NCI-H187 (cell line): ENCODE data around the gene VTCN1.
"Not testable (repeated sequence)": the region's sequence is repeated elsewhere in the genome, so short reads cannot be mapped to it uniquely, and the experiment has no call there.

ENCODE experiments used
- DNase-seq, 2 experiments: peaks; one replicate each; lab custom pipeline; 2025; lab: John Stamatoyannopoulos, UW

VTCN1 gene

DNA sequence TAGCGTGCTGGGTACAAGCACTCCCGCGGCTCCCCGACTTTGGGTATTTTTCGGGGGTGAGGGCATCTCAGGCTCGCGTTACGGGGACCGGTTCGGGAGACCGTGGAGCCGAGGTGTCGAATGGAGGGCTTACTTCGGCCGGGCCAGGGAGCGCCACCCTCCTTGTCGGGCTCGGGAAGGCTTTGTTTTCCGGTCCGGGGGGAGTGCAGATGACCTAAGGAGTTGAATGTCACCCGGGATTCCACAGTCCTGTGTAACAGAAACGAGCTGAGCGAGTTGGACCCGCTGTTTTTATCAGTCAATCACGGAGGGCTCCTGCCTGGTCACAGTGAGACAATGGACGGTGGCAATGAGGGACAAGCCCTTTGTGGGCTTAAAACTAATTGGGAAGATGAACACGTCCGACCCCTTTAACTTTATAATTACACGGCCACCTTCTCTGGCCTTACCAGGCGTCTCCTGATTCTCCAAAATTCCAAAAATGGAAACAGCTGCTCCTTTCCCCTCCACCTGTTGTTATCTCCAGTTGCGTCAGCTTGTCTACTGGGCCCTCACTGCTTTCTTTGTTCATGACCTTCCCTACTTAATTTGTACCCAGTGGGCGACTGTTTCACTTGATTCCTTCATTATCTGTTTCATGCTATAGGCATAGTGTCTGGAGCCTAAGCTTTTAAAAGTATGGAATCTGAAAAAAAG is 88.2 kb downstream of the VTCN1 start:
- DNase-seq = no peak

DNA sequence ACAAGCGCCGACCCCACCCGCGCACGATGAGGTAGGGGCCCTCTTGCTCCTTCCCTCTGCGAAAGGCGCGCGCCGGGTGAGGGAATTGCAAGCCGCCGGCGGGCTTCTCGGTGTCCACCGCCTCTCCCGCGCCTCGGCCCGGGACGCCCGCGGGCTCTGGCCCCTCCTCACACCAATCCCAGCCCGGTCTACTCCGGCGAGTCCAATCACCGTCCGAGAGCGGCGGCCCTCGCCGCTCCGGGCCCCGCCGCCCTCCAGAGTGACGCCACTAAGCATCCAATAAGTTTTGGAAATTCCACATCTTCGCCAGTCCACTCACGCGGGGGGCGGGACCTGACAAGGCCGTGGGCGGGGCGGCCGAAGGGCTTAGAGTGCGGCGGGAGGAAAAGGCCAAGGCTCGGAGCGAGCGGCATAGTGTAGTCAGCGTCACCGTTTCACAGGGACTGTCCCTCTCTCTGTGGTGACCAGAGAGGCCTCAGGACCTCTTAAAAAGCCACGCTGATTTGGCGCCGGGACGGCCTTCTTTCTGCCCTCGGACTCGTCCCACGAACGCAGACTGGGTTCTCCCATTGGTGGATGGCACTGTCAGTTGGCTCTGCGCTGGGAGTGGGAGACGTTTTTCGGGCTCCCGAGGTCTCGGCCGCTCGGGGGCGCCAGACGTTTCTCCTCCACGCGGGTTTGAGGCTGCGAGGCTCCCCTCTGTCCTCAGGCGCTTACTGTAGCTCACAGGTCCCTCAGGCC is 89.0 kb downstream of the VTCN1 start, which contains the start of gene TRIM45:
TSS of gene TRIM45 (minus strand) at position 161 of the 741 bp plus-strand sequence. CDS start 548 bp downstream, outside the sequence.
- peak; percentile 91 to 92 for DNase-seq

DNA sequence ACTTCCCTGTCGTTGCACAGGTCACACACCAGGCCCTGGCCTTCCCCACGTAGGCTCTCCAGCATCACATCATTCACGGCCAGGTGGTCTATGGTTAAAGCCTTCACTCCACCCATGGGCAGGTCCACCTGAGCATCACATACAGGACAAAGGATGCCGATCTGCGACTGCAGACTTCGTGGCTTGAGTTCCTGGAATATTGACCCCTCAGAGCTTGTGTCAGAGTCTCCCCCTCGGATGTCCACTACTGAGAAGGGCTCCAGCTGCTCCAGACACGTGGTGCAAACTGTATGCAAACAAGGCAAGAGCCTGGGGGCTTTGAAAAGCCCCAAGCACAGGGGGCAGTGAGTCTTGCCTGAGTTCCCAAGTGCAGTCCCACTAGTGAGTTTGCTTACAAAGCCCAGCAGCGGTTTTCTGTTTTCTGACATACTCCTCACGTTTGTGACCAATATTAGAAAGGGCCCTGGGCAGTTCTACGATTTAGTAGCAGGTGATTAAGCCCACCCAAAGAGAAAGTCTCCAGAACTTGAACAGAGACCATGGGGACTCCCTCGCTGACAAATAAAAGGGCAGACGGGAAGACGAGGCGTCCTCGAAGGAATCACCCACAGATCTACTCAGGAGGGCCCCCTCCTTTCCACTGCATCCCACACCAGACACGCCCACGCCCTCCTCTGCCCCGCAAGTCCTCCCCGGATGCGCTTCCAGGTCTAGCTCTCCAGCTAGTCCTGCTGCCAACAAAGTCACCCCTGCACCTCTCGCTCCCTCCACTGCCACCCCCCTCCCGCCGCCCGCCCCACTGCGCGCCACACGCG is 89.7 kb downstream of the VTCN1 start:
- DNase-seq = no peak

DNA sequence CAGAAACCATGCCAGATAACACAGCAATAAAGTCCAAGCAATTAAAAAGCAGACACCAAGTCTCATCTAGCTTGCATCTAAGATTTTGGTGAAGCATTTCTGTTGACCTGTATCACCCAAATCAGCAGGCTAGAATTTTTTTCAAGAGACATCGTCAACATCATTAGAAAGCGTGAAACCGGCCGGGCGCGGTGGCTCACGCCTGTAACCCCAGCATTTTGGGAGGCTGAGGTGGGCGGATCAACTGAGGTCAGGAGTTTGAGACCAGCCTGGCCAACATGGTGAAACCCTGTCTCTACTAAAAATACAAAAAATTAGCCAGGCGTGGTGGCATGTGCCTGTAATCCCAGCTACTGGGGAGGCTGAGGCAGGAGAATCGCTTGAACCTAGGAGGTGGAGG is 91.6 kb downstream of the VTCN1 start:
- DNase-seq = not testable (repeated sequence)

DNA sequence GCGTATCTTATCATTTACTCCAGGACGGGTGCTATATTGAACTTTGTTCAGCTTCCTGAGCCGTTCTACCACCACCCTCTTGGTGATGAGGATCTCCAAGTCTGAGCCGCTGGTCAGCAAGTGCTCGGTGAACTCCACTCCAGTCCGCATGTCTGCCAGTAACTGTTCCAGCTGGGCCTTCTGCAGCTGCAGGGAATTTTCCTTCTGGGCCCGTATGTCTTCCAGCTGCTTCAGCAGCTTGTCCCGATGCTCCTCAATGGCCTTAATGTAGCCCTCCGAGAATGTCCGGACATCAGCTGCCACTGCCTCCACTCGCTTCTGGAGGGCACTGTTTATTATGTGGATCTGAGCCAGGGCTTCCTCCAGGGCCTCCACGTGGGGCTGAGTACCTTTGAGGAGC is 92.6 kb downstream of the VTCN1 start:
- no peak for DNase-seq

DNA sequence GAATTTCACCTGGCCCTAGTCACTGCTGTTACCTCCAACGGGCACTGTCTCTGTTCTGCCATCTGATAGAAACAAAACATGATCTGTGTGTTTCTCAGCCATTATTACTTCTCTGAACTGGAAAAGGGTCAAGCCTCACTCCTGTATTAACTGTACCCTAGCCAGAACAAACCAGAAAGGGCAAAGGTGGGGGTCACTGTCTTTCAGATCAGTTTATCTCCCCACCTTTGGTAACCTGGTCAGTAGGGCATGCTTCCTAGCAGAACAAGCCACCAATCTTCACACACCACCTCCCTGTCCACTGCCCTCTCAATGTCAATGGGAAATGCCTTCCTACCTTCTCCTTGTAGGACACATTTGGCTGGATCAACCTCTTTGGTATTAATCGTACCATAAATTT is 93.0 kb downstream of the VTCN1 start:
- DNase-seq = no peak

DNA sequence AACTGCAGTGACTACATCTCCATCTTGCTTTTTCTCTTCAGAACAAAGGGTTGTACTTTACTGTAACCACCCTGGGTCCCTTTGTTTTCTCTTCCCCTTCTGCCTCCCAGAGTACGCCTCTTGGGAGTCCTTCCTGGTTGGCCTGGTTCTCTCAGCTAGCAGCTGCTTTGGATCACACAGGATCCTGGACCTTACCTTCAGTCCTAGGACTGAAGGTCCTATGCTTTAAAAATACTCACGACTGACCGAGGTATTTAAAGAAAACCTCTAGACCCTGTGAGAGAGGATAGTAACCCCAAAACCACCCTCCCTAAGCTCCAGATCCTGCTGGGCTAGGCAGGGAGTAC is 94.0 kb downstream of the VTCN1 start:
- no peak for DNase-seq

DNA sequence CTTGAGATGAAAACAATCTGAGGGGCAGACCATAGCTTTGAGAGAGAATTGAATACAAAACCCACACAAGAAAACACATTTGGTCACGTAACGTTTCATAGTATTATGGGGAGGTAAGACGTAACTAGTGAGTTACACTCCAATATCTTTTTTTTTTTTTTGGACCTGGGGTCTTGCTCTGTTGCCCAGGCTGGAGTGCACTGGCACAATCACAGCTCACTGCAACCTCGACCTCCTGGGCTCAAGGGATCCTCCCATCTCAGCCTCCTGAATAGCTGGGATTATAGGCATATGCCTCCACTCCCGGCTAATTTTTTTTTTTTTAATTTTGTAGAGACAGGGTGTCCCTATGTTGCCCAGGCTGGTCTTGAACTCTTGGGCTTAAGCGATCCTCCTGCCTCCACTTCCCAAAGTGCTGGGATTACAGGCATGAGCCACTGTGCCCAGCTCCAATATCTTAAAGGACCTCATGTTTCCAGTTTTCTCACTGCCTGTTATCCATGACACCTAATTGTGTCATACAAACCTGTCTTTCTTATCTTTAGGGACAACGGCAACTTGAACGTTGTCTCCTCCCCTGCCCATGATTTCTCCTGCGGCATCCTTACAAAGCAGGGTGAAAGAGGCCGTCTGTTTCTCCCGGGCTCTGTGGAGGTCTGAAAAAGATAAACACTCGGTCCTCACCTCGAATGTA is 94.5 kb downstream of the VTCN1 start:
- DNase-seq = no peak

DNA sequence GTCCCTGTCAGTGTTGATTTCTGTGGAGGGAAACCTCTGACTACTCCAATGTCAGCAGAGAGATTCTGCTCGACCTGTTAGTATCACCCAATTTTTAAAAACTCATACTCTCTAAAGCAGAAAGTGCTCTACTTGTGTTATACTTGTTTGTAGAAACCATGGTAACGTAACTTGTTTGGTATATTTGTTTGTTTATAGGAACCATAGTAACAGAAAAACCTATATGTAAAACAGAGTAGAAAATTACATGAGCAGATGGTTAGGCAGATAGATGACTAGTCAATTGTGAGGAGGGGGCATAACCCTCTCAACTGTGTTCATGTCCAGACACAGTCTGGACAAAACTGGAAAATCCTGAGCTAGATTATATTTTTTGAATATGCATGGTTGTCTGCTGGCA is 95.8 kb downstream of the VTCN1 start:
- no peak for DNase-seq

DNA sequence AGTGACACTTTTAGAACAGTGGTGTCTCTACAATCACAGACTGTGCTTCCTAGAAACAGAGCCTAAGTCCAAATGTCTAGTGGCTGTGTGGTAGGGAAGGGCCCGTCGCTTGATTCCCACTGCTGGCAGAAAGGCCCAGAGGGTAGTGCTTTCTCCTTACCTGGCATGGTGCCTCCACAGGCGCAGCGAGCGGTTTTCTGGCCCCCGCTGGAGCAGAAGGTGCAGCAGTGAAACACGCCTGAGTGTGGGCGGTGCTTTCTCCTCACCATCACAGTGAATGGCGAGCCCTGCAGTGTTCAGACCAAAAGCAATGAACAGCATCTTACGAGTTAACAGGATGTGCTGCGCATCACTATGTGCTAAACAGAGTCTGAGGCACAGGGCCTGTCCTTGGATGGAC is 97.5 kb downstream of the VTCN1 start:
- DNase-seq = peak; percentile 21 to 57

DNA sequence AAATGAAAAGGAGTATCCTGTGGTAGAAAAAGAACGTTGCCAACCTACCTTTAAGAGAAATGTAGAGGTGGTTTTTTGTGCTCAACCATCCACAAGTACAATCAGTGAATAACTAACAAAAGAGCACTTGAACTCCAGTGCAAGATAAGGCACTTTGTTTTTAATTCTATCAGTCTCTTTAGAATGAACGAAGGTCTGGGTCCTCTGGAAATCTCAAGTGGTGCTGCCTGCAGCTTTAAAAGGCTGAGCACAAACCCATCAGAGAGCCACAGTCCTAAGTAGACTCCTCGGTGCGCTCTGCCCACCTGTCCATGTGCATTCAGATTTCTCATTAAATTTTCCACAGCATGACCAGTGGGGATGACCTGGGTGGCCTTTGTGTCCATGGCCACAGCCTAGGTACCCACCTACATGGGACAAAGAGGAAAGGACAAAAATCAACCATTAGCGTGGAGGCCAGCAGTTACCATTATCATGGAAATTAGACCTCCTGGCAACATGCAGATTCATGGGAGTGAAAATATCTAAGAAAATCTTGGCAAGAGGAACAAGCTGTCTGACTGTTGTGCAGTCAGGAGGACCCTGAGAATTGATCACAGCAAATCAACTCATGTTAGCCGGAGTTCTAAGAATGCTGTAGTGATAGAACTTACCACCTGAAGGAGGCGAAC is 98.5 kb downstream of the VTCN1 start:
- DNase-seq = peak; percentile 66 to 83

DNA sequence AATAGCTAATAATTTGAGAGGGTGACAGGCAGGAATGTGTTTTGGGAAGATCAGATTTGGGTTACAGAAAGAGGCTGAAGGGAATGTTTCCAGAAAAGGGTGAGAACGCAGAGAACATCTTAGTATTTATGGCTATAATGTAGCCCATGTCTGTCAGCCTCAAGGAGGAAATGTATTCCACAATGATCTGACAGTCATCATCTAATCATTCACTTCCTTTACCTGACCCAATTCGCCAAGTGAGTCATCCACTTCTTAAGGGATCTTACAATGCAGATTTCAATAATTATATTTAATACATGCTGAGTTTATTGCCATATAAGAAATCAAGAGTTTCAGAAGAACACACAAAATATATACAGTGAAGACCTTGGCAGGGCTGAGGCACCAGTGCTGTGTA is 100.0 kb downstream of the VTCN1 start:
- no peak for DNase-seq

DNA sequence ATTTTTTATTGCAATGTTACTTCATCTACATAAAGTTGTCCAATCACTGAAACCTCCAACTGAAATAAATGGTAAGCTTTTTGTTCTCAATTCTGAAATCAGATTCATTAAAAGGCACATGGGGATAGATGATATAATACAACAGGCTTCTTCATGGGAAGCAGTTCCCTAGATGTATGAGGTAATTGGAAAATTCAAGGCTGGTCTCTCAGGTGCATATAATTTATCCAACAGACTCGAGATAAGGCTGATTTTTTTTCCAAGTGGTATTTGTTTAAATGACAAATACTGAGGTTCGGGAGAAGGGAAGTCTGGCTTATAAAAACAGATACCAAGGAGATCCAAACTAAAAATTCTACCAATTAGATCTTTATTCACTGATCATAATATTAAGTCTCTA is 103.4 kb downstream of the VTCN1 start:
- no peak for DNase-seq

DNA sequence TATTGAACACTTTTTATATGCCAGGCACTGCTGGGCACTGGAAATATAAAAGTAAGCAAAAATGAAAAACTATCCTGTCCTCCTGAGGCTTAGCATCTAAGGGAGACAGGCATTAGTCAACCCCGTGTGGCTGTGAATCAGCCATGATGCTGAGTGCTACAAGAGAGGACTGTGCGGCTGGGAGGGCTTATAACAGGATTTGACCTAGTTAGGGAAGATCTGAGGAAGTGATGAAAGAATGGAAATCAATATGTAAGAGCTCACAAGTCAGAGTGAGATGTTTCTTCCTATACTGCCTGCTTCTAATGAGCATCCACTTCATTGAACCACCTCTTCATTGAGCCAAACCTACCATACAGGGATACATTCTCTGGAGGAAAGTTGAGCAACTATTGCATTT is 104.2 kb downstream of the VTCN1 start:
- DNase-seq = no peak

DNA sequence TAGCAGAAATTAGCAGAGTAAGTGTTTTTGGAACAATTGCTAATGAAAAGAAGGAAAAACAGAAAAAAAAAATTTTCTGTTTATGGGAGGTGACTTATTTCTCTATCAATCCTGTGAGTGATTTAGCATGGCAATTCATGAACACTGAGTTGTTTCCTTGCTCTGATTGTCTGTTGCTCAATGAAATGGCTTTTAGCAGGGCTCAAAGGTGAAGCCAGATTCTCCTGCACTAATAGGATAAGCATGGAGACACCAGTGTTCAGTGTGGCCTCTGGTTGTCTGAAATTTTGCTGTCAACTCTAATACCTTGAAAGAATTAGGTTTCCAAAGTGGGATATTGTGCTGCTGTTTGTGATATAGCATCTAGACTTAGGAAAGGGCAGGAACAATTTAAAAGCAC is 105.0 kb downstream of the VTCN1 start:
- no peak for DNase-seq

DNA sequence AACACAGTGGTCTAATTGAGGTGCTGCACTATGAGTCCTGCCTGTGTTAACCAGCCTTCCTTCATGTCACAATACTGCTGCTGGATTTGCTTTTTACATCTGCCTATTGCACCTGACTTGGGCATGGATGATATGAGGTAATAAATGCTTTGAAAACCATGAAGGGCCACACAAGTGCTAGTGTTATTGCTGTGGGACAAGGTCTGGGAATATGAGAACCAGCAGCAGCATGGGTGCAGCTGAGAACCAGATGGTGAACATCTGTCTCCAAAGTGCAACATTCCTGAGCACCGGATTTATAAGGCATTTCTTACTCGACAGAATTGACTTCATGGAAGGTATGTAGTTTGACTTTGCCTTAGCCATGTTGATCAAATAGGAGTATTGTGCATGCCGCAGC is 105.7 kb downstream of the VTCN1 start:
- DNase-seq = no peak

DNA sequence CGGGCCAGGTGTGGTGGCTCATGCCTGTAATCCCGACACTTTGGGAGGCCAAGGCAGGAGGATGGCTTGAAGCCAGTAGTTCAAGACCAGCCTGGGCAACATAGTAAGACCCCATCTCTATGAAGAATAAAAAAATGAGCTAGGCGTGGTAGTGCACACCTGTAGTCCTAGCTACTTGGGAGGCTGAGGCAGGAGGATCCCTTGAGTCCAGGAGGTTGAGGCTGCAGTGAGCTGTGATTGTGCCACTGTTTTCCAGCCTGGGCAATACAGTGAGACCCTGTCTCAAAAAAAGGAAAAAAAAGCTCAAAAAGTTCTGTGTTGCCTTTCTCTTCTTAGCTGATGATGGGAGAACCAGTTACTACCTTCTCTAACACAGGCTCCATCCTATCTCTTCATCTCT is 108.9 kb downstream of the VTCN1 start:
- DNase-seq = not testable (repeated sequence)

DNA sequence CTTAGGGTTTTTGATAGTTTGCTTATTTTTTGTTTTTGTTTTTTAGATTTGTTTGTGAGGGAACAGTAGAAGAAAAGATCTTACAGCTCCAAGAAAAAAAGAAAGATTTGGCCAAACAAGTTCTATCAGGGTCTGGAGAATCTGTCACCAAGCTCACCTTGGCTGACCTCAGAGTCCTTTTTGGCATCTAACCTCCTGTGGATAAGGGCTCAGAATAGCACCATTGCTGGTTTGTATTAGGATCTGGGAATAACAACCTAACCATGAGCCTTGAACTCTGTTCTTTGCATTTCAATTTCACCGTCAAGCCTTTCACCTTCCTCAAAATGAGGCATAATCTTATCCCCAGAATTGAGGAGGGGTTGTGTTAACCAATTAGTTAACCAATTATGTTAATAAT is 109.4 kb downstream of the VTCN1 start:
- DNase-seq = no peak

DNA sequence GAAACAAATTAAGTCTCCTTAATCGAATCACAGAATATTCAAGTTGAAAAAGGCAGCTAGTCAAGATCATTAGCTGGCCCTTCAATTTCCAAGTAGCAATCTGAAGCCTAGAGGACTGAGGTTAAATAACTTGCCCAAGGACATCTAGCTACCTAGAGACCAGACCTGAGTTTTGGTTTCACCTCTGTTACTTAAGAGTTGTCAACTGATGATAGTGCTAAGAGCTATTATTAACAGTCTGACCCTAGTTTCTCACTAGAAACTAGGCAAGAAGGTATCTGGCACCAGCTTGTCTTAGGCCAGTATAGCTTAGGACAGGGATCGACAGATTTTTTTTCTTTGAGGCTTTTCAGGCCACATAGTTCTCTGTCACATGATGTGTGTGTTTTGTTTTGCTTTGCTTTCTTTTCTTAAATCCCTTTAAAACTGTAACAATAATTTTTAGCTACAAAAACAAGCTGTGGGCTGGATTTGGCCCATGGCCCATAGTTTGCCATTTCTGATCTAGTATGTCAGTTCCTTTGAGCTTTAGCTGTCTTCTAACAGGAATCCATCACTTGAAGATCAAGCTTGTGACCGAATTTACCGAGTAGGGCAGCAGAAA is 112.3 kb downstream of the VTCN1 start:
- no peak for DNase-seq

DNA sequence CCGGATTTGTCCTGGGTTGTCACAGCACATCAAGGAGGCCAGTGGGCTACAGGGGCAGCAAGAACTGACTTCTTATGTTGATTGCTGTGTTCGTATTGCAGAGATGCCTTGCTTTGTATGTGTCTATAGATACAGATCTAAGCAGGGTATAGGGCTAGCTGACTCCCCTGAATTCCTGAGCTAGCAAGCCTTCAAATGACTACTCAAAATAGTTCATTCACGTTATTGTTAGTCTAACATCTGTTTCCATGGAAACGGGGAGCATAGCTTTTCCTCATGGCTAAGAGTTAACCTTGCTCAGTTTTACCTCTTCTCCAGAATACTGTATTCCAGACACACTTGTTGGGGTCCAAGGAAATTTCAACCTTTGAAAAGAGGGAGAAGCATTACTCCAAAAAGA is 113.3 kb downstream of the VTCN1 start:
- no peak for DNase-seq

DNA sequence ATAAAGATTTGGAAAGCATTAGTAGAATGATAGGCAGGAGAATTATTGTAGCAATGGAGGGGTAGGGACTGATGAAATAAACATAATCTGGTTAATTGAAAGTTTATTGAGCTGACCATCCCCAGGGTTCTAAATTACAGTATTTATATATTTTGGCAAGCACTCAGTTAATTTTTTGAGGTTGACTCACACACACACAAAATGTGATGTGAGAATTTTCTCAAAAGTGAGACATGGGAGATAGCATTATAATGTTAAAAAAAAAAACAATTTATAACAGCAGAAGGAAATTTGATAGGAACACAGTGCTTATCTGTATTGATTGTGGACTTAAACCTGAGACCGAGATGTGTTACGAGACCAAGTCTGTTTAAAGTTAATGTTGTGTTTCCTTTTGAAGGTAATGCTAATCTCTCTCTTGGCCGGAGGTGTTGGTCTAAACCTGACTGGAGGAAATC is 113.7 kb downstream of the VTCN1 start:
- no peak for DNase-seq
